ENCODE results near the gene RNASEL. TPM values are rescaled to one million over a fixed set of nuclear protein-coding genes. Genes with fewer than 3 reads are reported as not detected.

Gene RNASEL
- total and polyA plus RNA-seq, 2 donors from 2014 or later: 6.0 to 12.1 TPM

- DNase-seq: no peak
- intact Hi-C loops (cut with DNase I): no loop called here
- Histone ChIP-seq H3K9me3 (ENCODE audit: control insufficient read depth in 2 of 3, insufficient read depth in 1 of 3, low read length in 3 of 3) (no peaks in the 10 kb centered on the region), H3K4me1 (ENCODE audit: control insufficient read depth in 2 of 3, insufficient read depth in 2 of 3, low read depth in 1 of 3, low read length in 3 of 3) (peaks cover 0 to 9% (median 0%) of the 10 kb centered on the region in 3 donors), H3K27me3 (ENCODE audit: control insufficient read depth, insufficient read depth, low read length) (no peaks in the 10 kb centered on the region), H3K36me3 (ENCODE audit: control insufficient read depth in 2 of 3, insufficient read depth in 3 of 3, low read length in 3 of 3) (no peaks in the 10 kb centered on the region), H3K9ac (ENCODE audit: low read length in 3 of 3) (no peak overlapping the region), H3K27ac (ENCODE audit: low read depth in 2 of 2, low read length in 2 of 2) (no peak overlapping the region), H3K4me3 (ENCODE audit: low read length in 3 of 3) (no peak overlapping the region)
- no peak for FAIRE-seq
- TF ChIP-seq CTCF (IDR thresholded peaks at IDR 0.05; ENCODE audit: borderline replicate concordance, extremely low read depth, insufficient read depth): no peak
These were observed 38.6 kb upstream of the RNASEL start for GRCh38 chr1:182627622-182628021.

- Histone ChIP-seq H3K4me1 (ENCODE audit: control insufficient read depth in 2 of 3, insufficient read depth in 2 of 3, low read depth in 1 of 3, low read length in 3 of 3) (peaks cover 0 to 9% (median 0%) of the 10 kb centered on the region in 3 donors), H3K36me3 (ENCODE audit: control insufficient read depth in 2 of 3, insufficient read depth in 3 of 3, low read length in 3 of 3) (no peaks in the 10 kb centered on the region), H3K27ac (ENCODE audit: low read depth in 2 of 2, low read length in 2 of 2) (no peak overlapping the region), H3K9me3 (ENCODE audit: control insufficient read depth in 2 of 3, insufficient read depth in 1 of 3, low read length in 3 of 3) (no peaks in the 10 kb centered on the region), H3K4me3 (ENCODE audit: low read length in 3 of 3) (no peak overlapping the region), H3K27me3 (ENCODE audit: control insufficient read depth, insufficient read depth, low read length) (no peaks in the 10 kb centered on the region), H3K9ac (ENCODE audit: low read length in 3 of 3) (no peak overlapping the region)
- DNase-seq (no peak), FAIRE-seq (no peak)
- no peak for TF ChIP-seq CTCF (IDR thresholded peaks at IDR 0.05; ENCODE audit: borderline replicate concordance, extremely low read depth, insufficient read depth)
- intact Hi-C loops (cut with DNase I): no loop called here
These were observed 37.5 kb upstream of the RNASEL start for GRCh38 chr1:182626527-182626926.

GRCh38 chr1:182625719-182626504, 36.9 kb upstream of the RNASEL start:
- Histone ChIP-seq H3K9ac (ENCODE audit: low read length in 3 of 3) (no peak overlapping the region), H3K4me1 (ENCODE audit: control insufficient read depth in 2 of 3, insufficient read depth in 2 of 3, low read depth in 1 of 3, low read length in 3 of 3) (peaks cover 0 to 7% (median 0%) of the 10 kb centered on the region in 3 donors), H3K9me3 (ENCODE audit: control insufficient read depth in 2 of 3, insufficient read depth in 1 of 3, low read length in 3 of 3) (no peaks in the 10 kb centered on the region), H3K36me3 (ENCODE audit: control insufficient read depth in 2 of 3, insufficient read depth in 3 of 3, low read length in 3 of 3) (no peaks in the 10 kb centered on the region), H3K4me3 (ENCODE audit: low read length in 3 of 3) (no peak overlapping the region), H3K27ac (ENCODE audit: low read depth in 2 of 2, low read length in 2 of 2) (no peak overlapping the region), H3K27me3 (ENCODE audit: control insufficient read depth, insufficient read depth, low read length) (no peaks in the 10 kb centered on the region)
- intact Hi-C loops (cut with DNase I): no loop called here
- no peak for DNase-seq
- no peak for TF ChIP-seq CTCF (IDR thresholded peaks at IDR 0.05; ENCODE audit: borderline replicate concordance, extremely low read depth, insufficient read depth)
- no peak for FAIRE-seq

All from kidney (tissue), 14 donors.